Epithelial cell of esophagus (primary cell): Measurements from ENCODE around the gene THBS1.
A peak's percentile ranks its signal among the peaks of the same experiment; 100 is the strongest.

ENCODE experiments used
- DNase-seq: peaks from one replicate; pipeline ENCODE4 v3.0.0; 2010; ENCODE audit warnings: low read depth
- H3K4me3 ChIP-seq: 2 replicates; pipeline ENCODE4 v1.5.1; 2011; ENCODE audit warnings: mild to moderate bottlenecking, low read length, control low read depth
- TF ChIP-seq, protein P1 (sequence below): IDR thresholded peaks from 2 replicates; pipeline ENCODE4 v1.5.1; 2011; ENCODE audit warnings: low read depth, mild to moderate bottlenecking, low read length, control low read depth, inconsistent platforms; ENCODE audit not compliant: insufficient read depth; ENCODE audit errors: missing control alignments

The THBS1 gene

DNA sequence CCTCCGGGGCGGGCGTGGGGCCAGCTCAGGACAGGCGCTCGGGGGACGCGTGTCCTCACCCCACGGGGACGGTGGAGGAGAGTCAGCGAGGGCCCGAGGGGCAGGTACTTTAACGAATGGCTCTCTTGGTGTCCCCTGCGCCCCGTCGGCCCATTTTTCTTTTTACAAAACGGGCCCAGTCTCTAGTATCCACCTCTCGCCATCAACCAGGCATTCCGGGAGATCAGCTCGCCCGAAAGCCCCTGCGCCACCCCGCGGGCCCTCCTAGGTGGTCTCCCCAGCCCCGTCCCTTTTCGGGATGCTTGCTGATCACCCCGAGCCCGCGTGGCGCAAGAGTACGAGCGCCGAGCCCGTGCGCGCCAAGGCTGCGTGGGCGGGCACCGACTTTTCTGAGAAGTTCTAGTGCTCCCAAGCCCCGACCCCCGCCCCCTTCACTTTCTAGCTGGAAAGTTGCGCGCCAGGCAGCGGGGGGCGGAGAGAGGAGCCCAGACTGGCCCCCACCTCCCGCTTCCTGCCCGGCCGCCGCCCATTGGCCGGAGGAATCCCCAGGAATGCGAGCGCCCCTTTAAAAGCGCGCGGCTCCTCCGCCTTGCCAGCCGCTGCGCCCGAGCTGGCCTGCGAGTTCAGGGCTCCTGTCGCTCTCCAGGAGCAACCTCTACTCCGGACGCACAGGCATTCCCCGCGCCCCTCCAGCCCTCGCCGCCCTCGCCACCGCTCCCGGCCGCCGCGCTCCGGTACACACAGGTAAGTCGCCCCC is at the start of gene THBS1:
THBS1 (plus strand) TSS at position 595 of the 757 bp plus-strand sequence. CDS start 779 bp downstream, outside the sequence.
- peak; percentile 88 for DNase-seq
- H3K4me3 ChIP-seq = peak within 1 kb of the TSS; percentile 59
- TF ChIP-seq, protein P1, sequence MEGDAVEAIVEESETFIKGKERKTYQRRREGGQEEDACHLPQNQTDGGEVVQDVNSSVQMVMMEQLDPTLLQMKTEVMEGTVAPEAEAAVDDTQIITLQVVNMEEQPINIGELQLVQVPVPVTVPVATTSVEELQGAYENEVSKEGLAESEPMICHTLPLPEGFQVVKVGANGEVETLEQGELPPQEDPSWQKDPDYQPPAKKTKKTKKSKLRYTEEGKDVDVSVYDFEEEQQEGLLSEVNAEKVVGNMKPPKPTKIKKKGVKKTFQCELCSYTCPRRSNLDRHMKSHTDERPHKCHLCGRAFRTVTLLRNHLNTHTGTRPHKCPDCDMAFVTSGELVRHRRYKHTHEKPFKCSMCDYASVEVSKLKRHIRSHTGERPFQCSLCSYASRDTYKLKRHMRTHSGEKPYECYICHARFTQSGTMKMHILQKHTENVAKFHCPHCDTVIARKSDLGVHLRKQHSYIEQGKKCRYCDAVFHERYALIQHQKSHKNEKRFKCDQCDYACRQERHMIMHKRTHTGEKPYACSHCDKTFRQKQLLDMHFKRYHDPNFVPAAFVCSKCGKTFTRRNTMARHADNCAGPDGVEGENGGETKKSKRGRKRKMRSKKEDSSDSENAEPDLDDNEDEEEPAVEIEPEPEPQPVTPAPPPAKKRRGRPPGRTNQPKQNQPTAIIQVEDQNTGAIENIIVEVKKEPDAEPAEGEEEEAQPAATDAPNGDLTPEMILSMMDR = no peak

DNA sequence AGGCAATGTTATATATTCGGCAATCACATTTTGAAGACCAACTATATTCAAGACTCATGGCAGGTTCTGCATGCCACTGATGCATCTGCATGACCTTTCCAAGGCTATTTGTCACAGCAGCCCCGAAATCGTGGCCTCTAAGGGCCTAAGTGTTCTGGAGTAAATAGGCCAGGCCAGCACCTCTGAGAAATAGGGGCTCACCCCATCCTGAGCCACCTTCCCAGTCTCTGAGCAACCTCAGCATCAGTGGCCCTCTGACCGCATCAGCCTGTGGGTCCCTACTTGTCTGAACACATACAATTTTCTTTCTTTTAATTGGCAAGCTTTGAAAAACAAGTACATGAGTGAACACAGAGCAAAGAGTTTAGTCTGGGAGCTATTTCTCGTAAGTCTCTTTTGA is 45.9 kb upstream of the THBS1 start:
- TF ChIP-seq, protein P1 = no peak
- no peak overlapping the region for H3K4me3 ChIP-seq
- DNase-seq = no peak

DNA sequence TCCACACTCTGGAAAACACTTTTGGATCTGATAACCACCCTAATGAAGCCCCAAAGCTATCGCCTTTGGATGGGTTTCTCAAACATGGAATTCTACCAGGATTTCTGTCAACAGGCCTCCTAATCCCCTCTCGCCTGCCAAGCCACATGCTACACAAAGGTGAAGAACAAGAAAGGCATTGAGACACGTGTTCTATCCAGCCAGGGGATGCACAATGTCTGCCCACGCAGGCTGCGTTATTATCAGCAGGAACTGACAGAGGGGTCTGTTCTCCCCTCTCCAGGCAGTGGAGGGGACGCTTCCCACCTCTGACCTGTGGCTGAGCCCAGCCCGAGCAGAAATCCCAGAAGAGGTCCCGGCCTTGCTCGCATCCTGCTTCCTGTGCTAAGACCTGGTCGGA is 45.4 kb upstream of the THBS1 start:
- no peak for DNase-seq
- TF ChIP-seq, protein P1 = no peak
- H3K4me3 ChIP-seq = no peak overlapping the region

DNA sequence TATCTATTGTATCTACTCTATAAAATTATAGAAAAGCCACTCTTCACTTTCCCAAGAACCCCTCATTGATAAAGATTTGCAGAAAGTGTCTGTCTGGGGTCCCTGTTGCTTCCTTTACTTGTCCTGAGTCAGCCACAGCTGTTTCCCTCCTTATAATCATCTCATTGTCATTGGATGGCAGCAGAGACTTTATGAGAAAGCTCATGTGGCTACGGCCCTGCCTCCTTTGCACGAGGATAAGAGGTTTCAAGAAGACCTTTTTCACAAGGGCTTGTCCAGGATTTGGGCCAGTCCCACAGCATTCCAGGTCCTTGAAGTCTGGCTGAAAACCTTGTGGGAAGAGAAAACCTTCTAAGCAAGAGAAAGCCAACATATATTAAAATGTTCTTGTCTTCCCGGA is 41.9 kb upstream of the THBS1 start:
- TF ChIP-seq, protein P1 = no peak
- no peak overlapping the region for H3K4me3 ChIP-seq
- DNase-seq = no peak

DNA sequence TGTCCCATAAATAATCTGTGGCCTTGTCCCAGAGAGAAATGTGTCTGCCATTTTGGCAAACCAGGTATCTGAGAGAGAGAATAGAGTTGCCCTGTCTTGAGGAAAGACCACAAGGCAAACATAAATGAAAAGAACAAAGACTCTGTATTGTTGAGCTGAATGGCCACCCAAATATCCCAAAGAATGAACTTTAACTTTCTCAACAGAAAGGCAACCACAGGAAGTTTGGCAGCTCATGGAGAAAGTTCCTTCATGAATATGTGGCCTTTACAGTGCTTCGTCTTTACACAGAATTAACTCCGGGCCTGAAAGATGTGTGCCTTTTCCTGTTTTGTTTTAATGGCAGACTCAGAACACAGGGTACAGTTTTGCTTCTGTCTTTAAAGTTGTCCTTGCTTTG is 41.4 kb upstream of the THBS1 start:
- no peak for DNase-seq
- TF ChIP-seq, protein P1 = no peak
- no peak overlapping the region for H3K4me3 ChIP-seq

DNA sequence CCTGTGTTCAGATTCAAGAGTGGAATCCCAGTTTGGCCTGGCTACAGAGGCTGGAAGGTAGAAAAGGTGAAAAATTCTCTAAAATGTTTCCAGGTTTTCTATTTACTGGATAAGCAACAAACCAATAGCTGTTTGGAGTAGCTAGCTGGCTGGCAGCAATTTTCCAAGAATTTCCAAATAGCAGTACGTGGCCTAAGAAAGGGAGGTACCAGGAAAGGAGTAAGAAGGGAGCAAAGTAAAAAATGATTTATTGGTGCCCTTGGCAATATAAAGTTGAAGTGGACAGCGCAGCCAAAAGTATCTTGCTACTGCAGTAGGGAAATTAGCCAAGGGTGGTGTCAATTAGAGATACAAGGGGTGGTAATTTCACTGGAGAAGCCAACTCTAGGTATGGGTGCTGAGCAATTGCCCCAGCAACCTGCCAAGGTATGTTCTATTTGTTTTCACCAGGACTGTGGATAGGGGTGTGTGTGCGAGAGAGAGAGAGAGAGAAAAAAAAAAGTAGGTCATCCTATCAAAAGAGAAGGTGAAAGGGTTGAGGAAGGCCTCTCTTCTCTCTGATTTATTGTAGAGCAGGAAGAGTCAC is 40.8 kb upstream of the THBS1 start:
- TF ChIP-seq, protein P1 = no peak
- no peak overlapping the region for H3K4me3 ChIP-seq
- DNase-seq = no peak
